SK-N-SH (cell line): ENCODE measurements around the gene DLEC1. TPM values are rescaled to one million over a fixed set of nuclear protein-coding genes. Genes with fewer than 3 reads are reported as not detected.

Experiments used
- CTCF ChIA-PET: fragments of 300-600, 350-600 bp; formaldehyde crosslinking; extraction: SDS; loops from one replicate; lab custom pipeline; 2021; lab: Yijun Ruan, JAX
- POLR2A ChIA-PET: fragments of 350-600 bp; sonication (Branson Sonifier 250); formaldehyde crosslinking; extraction: SDS; loops from one replicate; lab custom pipeline; 2020; ENCODE audit warnings: antibody characterized with exemption, inconsistent platforms; lab: Yijun Ruan, JAX
- DNase-seq: peaks from one replicate; pipeline ENCODE4 v3.0.0; 2012
- H2AFZ ChIP-seq: fragments of 200-600 bp; sonication (generic); 2 replicates; pipeline ENCODE4 v1.8.1; 2016; ENCODE audit warnings: antibody characterized with exemption, mild to moderate bottlenecking, low read depth
- H3F3A ChIP-seq: fragments of 200-600 bp; sonication (generic); replicated peaks from 2 replicates; pipeline ENCODE3; 2016; ENCODE audit warnings: antibody characterized with exemption, mild to moderate bottlenecking; ENCODE audit not compliant: insufficient read depth
- H3K27ac ChIP-seq, 2 experiments: fragments of 200-500 bp in 1 of 2; fragments of 200-600 bp in 1 of 2; sonication (Bioruptor generic) in 1 of 2; sonication (generic), shearing (Covaris generic) in 1 of 2; 2 replicates each; pipeline versions ENCODE4 v1.5.1 to v1.6.1; 2014 to 2016; ENCODE audit warnings: low read depth in 2 of 2, inconsistent platforms in 1 of 2, low read length in 1 of 2, mild to moderate bottlenecking in 1 of 2, mixed read lengths in 1 of 2
- H3K27me3 ChIP-seq: fragments of 200-600 bp; sonication (generic), shearing (Covaris generic); 2 replicates; pipeline ENCODE4 v1.6.1; 2016; ENCODE audit warnings: mixed run types; ENCODE audit not compliant: insufficient read depth
- H3K36me3 ChIP-seq, 2 experiments: fragments of 200-500 bp in 1 of 2; fragments of 200-600 bp in 1 of 2; sonication (Bioruptor generic) in 1 of 2; sonication (generic) in 1 of 2; replicated peaks in 1 of 2; 2 replicates each; pipeline versions ENCODE3 to v1.5.1; 2014 to 2016; ENCODE audit warnings: low read length in 1 of 2, mild to moderate bottlenecking in 1 of 2; ENCODE audit not compliant: insufficient read depth in 2 of 2, control insufficient read depth in 1 of 2
- H3K4me1 ChIP-seq, 2 experiments: fragments of 200-500 bp in 1 of 2; fragments of 200-600 bp in 1 of 2; sonication (Bioruptor generic) in 1 of 2; sonication (generic), shearing (Covaris generic) in 1 of 2; 2 replicates each; pipeline versions ENCODE4 v1.5.1 to v1.6.1; 2014 to 2016; ENCODE audit warnings: low read depth in 1 of 2, low read length in 1 of 2, mixed run types in 1 of 2; ENCODE audit not compliant: insufficient read depth in 2 of 2, control insufficient read depth in 1 of 2
- H3K4me2 ChIP-seq: fragments of 200-600 bp; sonication (generic), shearing (Covaris generic); 2 replicates; pipeline ENCODE4 v1.6.1; 2017; ENCODE audit warnings: mixed run types
- H3K4me3 ChIP-seq, 2 experiments: fragments of 200-500 bp in 1 of 2; fragments of 200-600 bp in 1 of 2; sonication (Bioruptor generic) in 1 of 2; sonication (generic), shearing (Covaris generic) in 1 of 2; 2 replicates each; pipeline versions ENCODE4 v1.5.1 to v1.8.1; 2014 to 2016; ENCODE audit warnings: low read depth in 2 of 2, inconsistent platforms in 1 of 2, low read length in 1 of 2, mild to moderate bottlenecking in 1 of 2, mixed read lengths in 1 of 2, moderate library complexity in 1 of 2
- H3K79me2 ChIP-seq: fragments of 200-600 bp; sonication (generic); 2 replicates; pipeline ENCODE4 v1.8.1; 2017; ENCODE audit warnings: mild to moderate bottlenecking; ENCODE audit not compliant: insufficient read depth
- H3K9ac ChIP-seq: fragments of 200-600 bp; sonication (generic); 2 replicates; pipeline ENCODE4 v1.6.1; 2017; ENCODE audit warnings: mixed run types
- H3K9me2 ChIP-seq: fragments of 200-600 bp; sonication (generic); 2 replicates; pipeline ENCODE4 v1.6.1; 2017; ENCODE audit warnings: mixed run types
- H3K9me3 ChIP-seq: fragments of 200-600 bp; sonication (generic); 2 replicates; pipeline ENCODE4 v1.6.1; 2017; ENCODE audit warnings: mixed run types, mild to moderate bottlenecking, moderate library complexity
- H4K20me1 ChIP-seq: fragments of 200-600 bp; sonication (generic); 2 replicates; pipeline ENCODE4 v1.6.1; 2017; ENCODE audit warnings: mild to moderate bottlenecking, mixed run types; ENCODE audit not compliant: insufficient read depth
- CHD2 ChIP-seq: fragments of 150-350 bp; IDR thresholded peaks from 2 replicates; pipeline ENCODE4 v1.6.1; 2018; ENCODE audit warnings: low read length; ENCODE audit not compliant: partially characterized antibody
- ELF1 ChIP-seq: IDR thresholded peaks from 2 replicates; pipeline ENCODE4 v1.4.0; 2012
- EP300 ChIP-seq, 2 experiments: IDR thresholded peaks; 2 replicates each; pipeline versions ENCODE4 v1.4.0 to v1.6.1; 2012; ENCODE audit warnings: borderline replicate concordance in 1 of 2, low read depth in 1 of 2, low read length in 1 of 2
- FOSL2 ChIP-seq: IDR thresholded peaks from 2 replicates; pipeline ENCODE4 v1.4.0; 2012; ENCODE audit warnings: low read depth, mild to moderate bottlenecking, moderate library complexity, borderline replicate concordance
- FOXJ3 ChIP-seq: sonication (generic); formaldehyde crosslinking; IDR thresholded peaks from 2 replicates; pipeline ENCODE4 v1.5.1; 2020; ENCODE audit warnings: mild to moderate bottlenecking, missing genetic modification reagents
- FOXM1 ChIP-seq: IDR thresholded peaks from 2 replicates; pipeline ENCODE4 v1.4.0; 2012; ENCODE audit warnings: low read depth, mild to moderate bottlenecking
- GABPA ChIP-seq: IDR thresholded peaks from 2 replicates; pipeline ENCODE4 v1.4.0; 2012; ENCODE audit warnings: low read depth, mild to moderate bottlenecking
- GATA2 ChIP-seq: sonication (generic); formaldehyde crosslinking; IDR thresholded peaks from 2 replicates; pipeline ENCODE4 v1.5.0; 2020; ENCODE audit warnings: mild to moderate bottlenecking, missing genetic modification reagents
- JUND ChIP-seq: IDR thresholded peaks from 2 replicates; pipeline ENCODE4 v1.4.0; 2012
- MAX ChIP-seq: IDR thresholded peaks from 2 replicates; pipeline ENCODE4 v1.4.0; 2012; ENCODE audit warnings: low read depth
- MEF2A ChIP-seq: IDR thresholded peaks from 2 replicates; pipeline ENCODE4 v1.4.0; 2012; ENCODE audit warnings: low read depth, borderline replicate concordance
- MXI1 ChIP-seq: IDR thresholded peaks from 2 replicates; pipeline ENCODE4 v1.6.1; 2012; ENCODE audit warnings: mild to moderate bottlenecking, low read depth, low read length, improper control_type of control experiment
- NFIC ChIP-seq: IDR thresholded peaks from 2 replicates; pipeline ENCODE4 v1.4.0; 2012; ENCODE audit warnings: borderline replicate concordance
- RAD21 ChIP-seq: IDR thresholded peaks from 2 replicates; pipeline ENCODE4 v1.6.1; 2012; ENCODE audit warnings: mild to moderate bottlenecking, low read length
- RCOR1 ChIP-seq: fragments of 150-350 bp; IDR thresholded peaks from 2 replicates; pipeline ENCODE4 v1.6.1; 2017; ENCODE audit warnings: antibody characterized with exemption, low read length
- RFX5 ChIP-seq: IDR thresholded peaks from 2 replicates; pipeline ENCODE4 v1.6.1; 2012; ENCODE audit warnings: mild to moderate bottlenecking, improper control_type of control experiment, low read length
- TAF1 ChIP-seq: IDR thresholded peaks from 2 replicates; pipeline ENCODE4 v1.6.1; 2012; ENCODE audit warnings: low read depth, mild to moderate bottlenecking, low read length, moderate library complexity, borderline replicate concordance
- TCF12 ChIP-seq: IDR thresholded peaks from 2 replicates; pipeline ENCODE4 v1.4.0; 2012
- USF2 ChIP-seq: fragments of 150-350 bp; IDR thresholded peaks from 2 replicates; pipeline ENCODE4 v1.6.1; 2017; ENCODE audit warnings: antibody characterized with exemption, low read length, low read depth, borderline replicate concordance
- YY1 ChIP-seq: IDR thresholded peaks from 2 replicates; pipeline ENCODE4 v1.4.0; 2012; ENCODE audit warnings: low read depth, mild to moderate bottlenecking
- WGBS: methylation state at CpG from one replicate; pipeline ENCODE4 v1.1.6; 2017; ENCODE audit warnings: low lambda C conversion rate; 5-methylcytosine and 5-hydroxymethylcytosine counted together
- polyA plus RNA-seq, 3 experiments: library from polyadenylated mRNA; depleted of rRNA; stranded (reverse); fragments of >200 nt; gene quantifications; 2 replicates each; pipeline ENCODE4 v1.2.3, GENCODE V29; 2012
- TF ChIP-seq, protein P1 (sequence below): IDR thresholded peaks from 2 replicates; pipeline ENCODE4; 2012
- TF ChIP-seq, protein P2 (sequence below): fragments of 200-600 bp; sonication (generic); IDR thresholded peaks from 2 replicates; pipeline ENCODE4 v1.6.1; 2017; ENCODE audit warnings: antibody characterized with exemption, mild to moderate bottlenecking, moderate library complexity
- TF ChIP-seq, protein P3 (sequence below): IDR thresholded peaks from 2 replicates; pipeline ENCODE4 v1.4.0; 2012; ENCODE audit warnings: low read depth, borderline replicate concordance

The DLEC1 gene
- polyA plus RNA-seq, 1 of the 3 experiments (the other 2 are of a cell fraction): 0.02 TPM

DNA sequence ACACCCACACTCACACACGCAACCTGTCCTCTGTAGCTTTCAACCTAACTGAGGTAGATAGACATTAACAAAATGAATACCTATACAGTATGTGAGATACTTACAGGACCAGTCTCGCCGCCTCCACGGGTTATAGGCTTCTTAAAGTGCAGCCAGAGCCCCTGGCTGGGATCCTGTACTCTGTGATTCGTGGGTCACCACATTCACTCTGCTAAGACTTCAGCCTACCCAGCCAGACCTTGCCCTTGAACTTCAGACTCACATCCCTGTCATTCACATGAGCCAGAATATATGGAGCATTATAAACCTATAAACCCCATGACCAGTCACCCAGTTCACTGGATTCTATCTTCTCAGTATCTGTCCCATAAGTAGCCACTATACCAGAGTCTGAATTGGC is 1.4 kb downstream of the DLEC1 start (continued):
- TF ChIP-seq, protein P1, sequence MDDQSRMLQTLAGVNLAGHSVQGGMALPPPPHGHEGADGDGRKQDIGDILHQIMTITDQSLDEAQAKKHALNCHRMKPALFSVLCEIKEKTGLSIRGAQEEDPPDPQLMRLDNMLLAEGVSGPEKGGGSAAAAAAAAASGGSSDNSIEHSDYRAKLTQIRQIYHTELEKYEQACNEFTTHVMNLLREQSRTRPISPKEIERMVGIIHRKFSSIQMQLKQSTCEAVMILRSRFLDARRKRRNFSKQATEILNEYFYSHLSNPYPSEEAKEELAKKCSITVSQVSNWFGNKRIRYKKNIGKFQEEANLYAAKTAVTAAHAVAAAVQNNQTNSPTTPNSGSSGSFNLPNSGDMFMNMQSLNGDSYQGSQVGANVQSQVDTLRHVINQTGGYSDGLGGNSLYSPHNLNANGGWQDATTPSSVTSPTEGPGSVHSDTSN: no peak
- TF ChIP-seq NFIC (no peak), FOXJ3 (CRISPR knock-in tag) (no peak), ELF1 (no peak), USF2 (no peak), RAD21 (no peak)

GRCh38 chr3:38043486-38043885 is 4.5 kb downstream of the DLEC1 start:
- Histone ChIP-seq H4K20me1 (no peaks in the 10 kb centered on the region), H3K9me2 (no peaks in the 10 kb centered on the region), H3K27ac (no peak overlapping the region), H3K36me3 (no peaks in the 10 kb centered on the region), H3K9ac (no peak overlapping the region), H3K27me3 (peaks cover 4% of the 10 kb centered on the region; the same call in 1 of the 2 replicates), H3K4me1 (no peaks in the 10 kb centered on the region), H3K4me2 (no peak overlapping the region), H2AFZ (no peak overlapping the region), H3K79me2 (no peaks in the 10 kb centered on the region), H3K4me3 (no peak overlapping the region), H3F3A (no peaks in the 10 kb centered on the region), H3K9me3 (no peaks in the 10 kb centered on the region)
- 68% methylated on average over 4 of the region's 4 CpGs for WGBS
- no peak for TF ChIP-seq MEF2A
- no peak for TF ChIP-seq GATA2
- no peak for TF ChIP-seq RAD21
- TF ChIP-seq RCOR1: no peak
- TF ChIP-seq MAX: no peak
- no peak for TF ChIP-seq GABPA
- no peak for TF ChIP-seq JUND
- TF ChIP-seq, protein P1: no peak
- no peak for TF ChIP-seq TCF12
- TF ChIP-seq FOXM1: no peak
- no peak for TF ChIP-seq RFX5
- no peak for TF ChIP-seq TAF1
- TF ChIP-seq, protein P2, sequence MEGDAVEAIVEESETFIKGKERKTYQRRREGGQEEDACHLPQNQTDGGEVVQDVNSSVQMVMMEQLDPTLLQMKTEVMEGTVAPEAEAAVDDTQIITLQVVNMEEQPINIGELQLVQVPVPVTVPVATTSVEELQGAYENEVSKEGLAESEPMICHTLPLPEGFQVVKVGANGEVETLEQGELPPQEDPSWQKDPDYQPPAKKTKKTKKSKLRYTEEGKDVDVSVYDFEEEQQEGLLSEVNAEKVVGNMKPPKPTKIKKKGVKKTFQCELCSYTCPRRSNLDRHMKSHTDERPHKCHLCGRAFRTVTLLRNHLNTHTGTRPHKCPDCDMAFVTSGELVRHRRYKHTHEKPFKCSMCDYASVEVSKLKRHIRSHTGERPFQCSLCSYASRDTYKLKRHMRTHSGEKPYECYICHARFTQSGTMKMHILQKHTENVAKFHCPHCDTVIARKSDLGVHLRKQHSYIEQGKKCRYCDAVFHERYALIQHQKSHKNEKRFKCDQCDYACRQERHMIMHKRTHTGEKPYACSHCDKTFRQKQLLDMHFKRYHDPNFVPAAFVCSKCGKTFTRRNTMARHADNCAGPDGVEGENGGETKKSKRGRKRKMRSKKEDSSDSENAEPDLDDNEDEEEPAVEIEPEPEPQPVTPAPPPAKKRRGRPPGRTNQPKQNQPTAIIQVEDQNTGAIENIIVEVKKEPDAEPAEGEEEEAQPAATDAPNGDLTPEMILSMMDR: no peak
- TF ChIP-seq NFIC: no peak
- no peak for TF ChIP-seq EP300 (IDR thresholded peaks at IDR 0.05; ENCODE audit: borderline replicate concordance in 1 of 2, low read depth in 1 of 2, low read length in 1 of 2)
- TF ChIP-seq, protein P3, sequence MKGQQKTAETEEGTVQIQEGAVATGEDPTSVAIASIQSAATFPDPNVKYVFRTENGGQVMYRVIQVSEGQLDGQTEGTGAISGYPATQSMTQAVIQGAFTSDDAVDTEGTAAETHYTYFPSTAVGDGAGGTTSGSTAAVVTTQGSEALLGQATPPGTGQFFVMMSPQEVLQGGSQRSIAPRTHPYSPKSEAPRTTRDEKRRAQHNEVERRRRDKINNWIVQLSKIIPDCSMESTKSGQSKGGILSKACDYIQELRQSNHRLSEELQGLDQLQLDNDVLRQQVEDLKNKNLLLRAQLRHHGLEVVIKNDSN: no peak
- no peak for TF ChIP-seq CHD2
- TF ChIP-seq YY1: no peak
- no peak for TF ChIP-seq FOSL2
- no peak for TF ChIP-seq MXI1
- ChIA-PET POLR2A (no interaction called here), CTCF (no interaction called here)
- no peak for DNase-seq
